Ishikawa (cell line): Measurements from ENCODE around the gene POU2F2.

Experiments
- FOXM1 ChIP-seq: IDR thresholded peaks from 2 replicates; pipeline ENCODE4 v1.6.1; 2012; ENCODE audit warnings: low read depth, borderline replicate concordance
- MAX ChIP-seq: IDR thresholded peaks from 2 replicates; pipeline ENCODE4 v1.6.1; 2012
- NFIC ChIP-seq: IDR thresholded peaks from 2 replicates; pipeline ENCODE4 v1.6.1; 2012
- RAD21 ChIP-seq: IDR thresholded peaks from 2 replicates; pipeline ENCODE4 v1.6.1; 2012; ENCODE audit warnings: low read depth

- TF ChIP-seq NFIC (no peak), FOXM1 (no peak), MAX (no peak), RAD21 (no peak)
Observed at GRCh38 chr19:42170715-42171114, 38.5 kb upstream of the POU2F2 start.
